Urothelium cell line (cell line): ENCODE measurements around the gene RIOK3.
"Not testable (repeated sequence)": the region's sequence is repeated elsewhere in the genome, so short reads cannot be mapped to it uniquely, and the experiment has no call there.

Experiments used
- DNase-seq: peaks from one replicate; pipeline ENCODE4 v3.0.0; 2011; ENCODE audit warnings: low spot score, mixed read lengths
- FAIRE-seq: peaks from 2 replicates; lab custom pipeline; 2011; peaks lifted over from hg19 to GRCh38; lab: Jason Lieb, UNC

RIOK3 gene, protein sequence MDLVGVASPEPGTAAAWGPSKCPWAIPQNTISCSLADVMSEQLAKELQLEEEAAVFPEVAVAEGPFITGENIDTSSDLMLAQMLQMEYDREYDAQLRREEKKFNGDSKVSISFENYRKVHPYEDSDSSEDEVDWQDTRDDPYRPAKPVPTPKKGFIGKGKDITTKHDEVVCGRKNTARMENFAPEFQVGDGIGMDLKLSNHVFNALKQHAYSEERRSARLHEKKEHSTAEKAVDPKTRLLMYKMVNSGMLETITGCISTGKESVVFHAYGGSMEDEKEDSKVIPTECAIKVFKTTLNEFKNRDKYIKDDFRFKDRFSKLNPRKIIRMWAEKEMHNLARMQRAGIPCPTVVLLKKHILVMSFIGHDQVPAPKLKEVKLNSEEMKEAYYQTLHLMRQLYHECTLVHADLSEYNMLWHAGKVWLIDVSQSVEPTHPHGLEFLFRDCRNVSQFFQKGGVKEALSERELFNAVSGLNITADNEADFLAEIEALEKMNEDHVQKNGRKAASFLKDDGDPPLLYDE

GRCh38 chr18:23452728-23453679 is at the start of gene RIOK3:
Gene RIOK3 (plus strand): TSS chr18:23453287. CDS start chr18:23453440, 153 bp downstream.
- DNase-seq (peak; percentile 84), FAIRE-seq (no peak)

DNA sequence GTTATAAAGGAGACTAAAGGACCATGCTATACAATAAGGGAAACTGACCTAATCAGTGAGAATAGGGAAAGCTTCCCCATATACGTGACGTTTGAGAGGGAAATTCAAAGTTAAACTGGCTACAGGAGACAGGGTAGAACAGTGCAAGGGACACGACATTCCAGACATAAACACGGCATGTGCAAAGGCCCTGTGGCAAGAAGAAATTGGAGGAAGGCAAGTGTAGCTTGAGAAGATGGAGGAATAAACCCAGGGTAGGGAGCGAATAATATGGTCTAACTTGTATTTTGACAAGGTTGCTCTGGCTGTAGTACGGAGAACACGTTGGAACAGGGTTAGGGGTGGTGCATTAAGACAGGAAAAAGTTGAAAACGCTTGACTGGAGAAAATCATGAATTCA is 49.8 kb upstream of the RIOK3 start:
- FAIRE-seq = no peak

DNA sequence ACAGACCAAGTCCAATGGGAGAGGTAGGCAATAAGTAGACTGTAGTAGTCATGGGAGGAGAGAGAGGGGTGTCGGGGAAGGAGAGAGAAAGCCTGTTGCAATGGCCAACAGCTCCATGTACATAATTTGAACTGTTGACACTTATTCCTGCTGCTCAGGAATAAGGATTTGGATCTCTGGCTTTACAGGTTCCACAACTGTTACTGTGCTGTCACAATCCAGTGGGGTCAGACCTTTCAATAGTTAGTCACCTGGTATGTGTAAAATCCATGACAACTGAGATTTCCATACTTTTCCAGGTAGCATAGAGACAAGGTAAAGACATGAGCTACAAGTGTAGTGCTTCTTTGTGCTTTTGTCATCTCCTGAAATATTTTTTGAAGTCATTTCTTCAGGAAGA is 47.5 kb upstream of the RIOK3 start:
- no peak for DNase-seq
- no peak for FAIRE-seq

More for the DNA sequence above, 49.8 kb upstream of the RIOK3 start:
- no peak for DNase-seq

- DNase-seq (no peak), FAIRE-seq (no peak)
Observed at GRCh38 chr18:23406271-23406787, 46.8 kb upstream of the RIOK3 start.

GRCh38 chr18:23412351-23412964 is 40.6 kb upstream of the RIOK3 start:
- DNase-seq = no peak
- FAIRE-seq = no peak

DNA sequence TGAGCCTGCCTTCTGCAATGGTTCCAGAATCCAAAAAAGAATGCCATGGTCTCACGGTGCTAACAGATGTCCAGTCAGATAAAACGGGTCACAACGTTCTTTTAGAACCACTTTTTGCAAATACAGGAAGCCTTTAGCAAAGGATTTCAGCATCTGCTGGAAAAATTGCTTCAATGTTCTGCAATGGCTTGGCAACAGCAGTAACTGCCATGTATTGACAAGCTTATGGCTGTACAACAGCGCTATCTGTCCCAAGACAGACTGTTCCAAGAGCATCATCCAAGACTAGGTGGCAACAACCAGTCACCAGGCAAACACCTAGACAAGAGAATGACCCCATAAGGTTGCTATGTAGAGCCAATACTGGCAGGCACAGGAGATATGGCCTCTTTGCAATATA is 37.6 kb upstream of the RIOK3 start:
- no peak for DNase-seq
- FAIRE-seq = no peak

- FAIRE-seq (no peak), DNase-seq (no peak)
Observed at GRCh38 chr18:23416298-23416697, 36.8 kb upstream of the RIOK3 start.

GRCh38 chr18:23421277-23421676 is 31.8 kb upstream of the RIOK3 start:
- DNase-seq (no peak), FAIRE-seq (no peak)

DNA sequence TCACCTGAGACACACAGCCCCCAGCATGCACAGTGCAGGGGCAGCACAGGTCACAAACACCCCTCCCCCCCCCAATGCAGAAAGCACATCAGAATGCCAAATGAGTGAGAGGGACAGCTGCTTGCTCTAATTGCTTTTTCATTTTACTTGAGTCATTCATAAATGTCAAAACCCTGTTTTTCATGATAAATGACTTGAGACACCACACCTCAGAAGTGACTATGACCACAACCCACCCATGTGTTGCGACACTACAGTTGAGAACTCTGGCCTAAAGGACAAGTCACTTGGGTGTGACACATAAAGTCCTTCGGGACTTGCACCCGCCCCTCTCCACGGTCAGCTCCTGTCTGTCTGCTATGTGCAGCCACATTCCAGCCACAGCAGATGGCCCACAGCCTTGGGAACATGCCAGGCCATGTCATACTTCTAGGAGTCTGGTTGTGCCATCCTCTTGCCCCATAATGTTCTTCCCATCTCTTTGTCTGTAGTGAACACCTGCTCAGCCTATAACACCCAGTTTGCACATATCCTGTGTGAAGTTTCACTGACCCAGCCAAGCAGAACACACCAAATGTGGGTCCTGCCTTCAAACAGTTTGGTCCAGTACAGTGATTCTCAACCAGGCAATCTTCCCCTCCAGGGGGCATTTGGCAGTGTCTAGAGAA is 30.2 kb upstream of the RIOK3 start:
- no peak for FAIRE-seq

DNA sequence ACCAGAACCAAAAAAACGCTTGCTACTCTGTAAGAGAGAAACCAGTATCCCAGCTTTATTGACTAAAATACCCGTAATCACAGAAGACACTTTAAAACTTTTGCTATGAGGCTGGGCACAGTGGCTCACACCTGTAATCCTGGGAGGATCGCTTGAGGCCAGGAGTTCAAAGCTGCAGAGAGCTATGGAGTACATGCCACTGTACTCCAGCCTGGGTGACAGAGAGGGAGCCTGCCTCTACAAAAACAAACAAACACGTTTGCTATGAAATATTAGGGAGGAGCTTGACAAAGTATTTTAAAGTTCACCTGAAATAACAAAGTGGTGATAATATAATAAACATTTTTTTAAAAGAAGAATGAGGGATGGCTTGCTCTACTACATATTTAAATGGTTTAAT is 28.5 kb upstream of the RIOK3 start:
- FAIRE-seq (no peak), DNase-seq (no peak)

More for the DNA sequence above, 30.2 kb upstream of the RIOK3 start:
- peak; percentile 18 for DNase-seq

DNA sequence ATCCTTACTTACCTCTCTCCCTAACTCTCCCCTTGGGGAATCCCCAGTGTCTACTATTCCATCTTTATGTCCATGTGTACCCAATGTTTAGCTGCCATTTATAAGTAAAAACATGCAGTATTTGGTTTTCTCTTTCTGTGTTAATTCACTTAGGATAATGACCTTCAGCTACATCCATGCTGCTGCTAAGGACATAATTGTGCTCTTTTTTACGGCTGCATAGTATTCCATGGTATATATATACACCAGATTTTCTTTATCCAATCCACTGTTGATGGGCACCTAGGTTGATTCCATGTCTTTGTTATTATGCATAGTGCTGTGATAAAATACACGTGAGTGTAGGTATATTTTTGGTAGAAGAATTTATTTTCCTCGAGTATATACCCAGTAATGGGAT is 24.3 kb upstream of the RIOK3 start:
- DNase-seq (no peak), FAIRE-seq (no peak)

DNA sequence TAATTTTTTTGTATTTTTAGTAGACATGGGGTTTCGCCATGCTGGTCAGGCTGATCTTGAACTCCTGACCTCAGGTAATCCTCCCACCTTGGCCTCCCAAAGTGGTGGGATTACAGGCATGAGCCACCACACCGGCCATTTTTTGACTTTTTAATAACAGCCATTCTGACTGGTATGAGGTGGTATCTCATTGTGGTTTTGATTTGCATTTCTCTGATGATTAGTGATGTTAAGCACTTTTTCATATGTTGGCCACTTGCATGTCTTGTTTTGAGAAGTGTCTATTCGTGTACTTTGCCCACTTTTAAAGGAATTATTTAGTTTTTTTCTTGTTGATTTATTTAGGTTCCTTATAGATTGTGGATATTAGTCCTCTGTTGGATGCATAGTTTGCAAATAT is 23.5 kb upstream of the RIOK3 start:
- DNase-seq, FAIRE-seq: not testable (repeated sequence)

DNA sequence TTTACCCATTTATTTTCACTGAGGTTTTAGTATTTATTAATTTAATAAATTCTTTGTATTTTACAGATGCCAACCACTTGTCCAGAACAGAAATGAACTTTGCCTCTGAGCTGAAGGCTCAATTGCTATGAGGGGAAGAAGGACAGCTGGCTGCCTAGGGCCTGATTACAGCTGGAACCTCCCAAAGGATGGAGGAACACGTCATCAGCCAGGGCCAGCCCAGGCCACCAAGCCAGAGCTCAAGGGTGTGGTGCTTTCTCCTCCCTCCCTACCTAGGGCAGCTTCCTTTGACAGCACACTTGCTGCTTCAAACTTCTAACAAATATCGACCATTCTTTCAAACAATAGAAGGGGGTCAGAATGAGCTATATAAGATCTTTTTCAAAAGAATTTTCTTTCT is 19.7 kb upstream of the RIOK3 start:
- no peak for DNase-seq
- no peak for FAIRE-seq

DNA sequence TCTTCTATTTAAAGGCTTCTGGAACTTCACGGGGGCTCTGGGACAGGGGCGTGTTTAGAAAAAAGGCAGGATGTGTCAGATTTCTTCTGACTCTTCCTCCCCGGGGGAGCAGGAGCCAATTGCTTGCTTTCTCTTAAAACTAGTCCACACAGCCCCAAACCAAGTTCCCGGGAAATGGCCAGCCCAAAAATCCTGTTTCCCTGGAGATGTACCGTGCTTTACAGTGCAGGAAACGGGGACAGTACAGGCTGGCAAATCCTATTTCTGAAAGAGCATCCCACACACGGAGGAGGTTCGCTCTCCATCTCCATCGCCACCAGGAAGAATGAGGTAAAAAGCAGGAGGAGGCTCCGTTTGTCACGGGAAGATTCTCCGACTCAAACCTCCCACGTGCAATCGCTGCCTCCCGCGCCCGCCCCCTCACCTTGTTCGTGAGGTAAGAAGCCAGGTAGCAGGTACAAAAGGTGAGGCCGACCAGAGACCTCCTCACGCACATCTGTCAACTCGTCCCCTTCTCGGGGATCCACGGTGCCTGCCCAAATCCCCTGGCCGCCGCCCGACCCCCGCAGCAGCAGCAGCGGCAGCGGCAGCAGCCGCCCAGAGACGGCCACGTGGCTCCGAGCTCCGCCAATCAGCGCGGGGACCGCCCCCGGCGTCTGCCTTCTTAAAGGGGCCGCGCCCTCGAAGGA is 15.6 kb upstream of the RIOK3 start:
- peak; percentile 81 for DNase-seq
- FAIRE-seq = no peak

GRCh38 chr18:23438046-23438377 is 15.1 kb upstream of the RIOK3 start:
- no peak for FAIRE-seq
- DNase-seq = no peak

- FAIRE-seq (no peak), DNase-seq (no peak)
Observed at GRCh38 chr18:23438608-23439366, 14.3 kb upstream of the RIOK3 start.

GRCh38 chr18:23440131-23440530 is 13.0 kb upstream of the RIOK3 start:
- DNase-seq (no peak), FAIRE-seq (no peak)

DNA sequence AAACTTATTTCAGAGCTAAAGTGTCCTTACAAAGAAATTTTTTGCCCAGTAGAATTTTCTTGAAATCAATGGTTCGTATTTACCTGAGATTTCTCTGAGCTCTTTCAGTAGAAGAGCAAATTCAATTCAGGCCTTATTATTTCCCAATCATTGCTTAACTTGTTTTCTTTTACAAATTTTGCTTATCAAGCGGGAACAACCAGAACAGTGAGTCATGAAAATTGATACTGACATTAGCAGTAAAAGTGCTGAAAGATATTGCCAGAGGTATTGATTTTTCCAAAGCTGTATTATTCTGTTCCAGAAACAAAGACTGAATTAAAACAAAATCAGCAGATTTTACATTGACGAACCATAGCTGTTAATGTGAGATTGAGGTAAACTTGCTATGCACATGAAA is 10.1 kb upstream of the RIOK3 start:
- FAIRE-seq (no peak), DNase-seq (no peak)

GRCh38 chr18:23448291-23448690 is 4.8 kb upstream of the RIOK3 start:
- DNase-seq = no peak
- FAIRE-seq = no peak
